ENCODE data around the gene ANKRD12. TPM values are rescaled to one million over a fixed set of nuclear protein-coding genes. Genes with fewer than 3 reads are reported as not detected.
A peak's percentile ranks its signal among the peaks of the same experiment; 100 is the strongest.

Gene ANKRD12
- polyA plus RNA-seq, 1 donor from 2014 or later, result 32.3 TPM

DNA sequence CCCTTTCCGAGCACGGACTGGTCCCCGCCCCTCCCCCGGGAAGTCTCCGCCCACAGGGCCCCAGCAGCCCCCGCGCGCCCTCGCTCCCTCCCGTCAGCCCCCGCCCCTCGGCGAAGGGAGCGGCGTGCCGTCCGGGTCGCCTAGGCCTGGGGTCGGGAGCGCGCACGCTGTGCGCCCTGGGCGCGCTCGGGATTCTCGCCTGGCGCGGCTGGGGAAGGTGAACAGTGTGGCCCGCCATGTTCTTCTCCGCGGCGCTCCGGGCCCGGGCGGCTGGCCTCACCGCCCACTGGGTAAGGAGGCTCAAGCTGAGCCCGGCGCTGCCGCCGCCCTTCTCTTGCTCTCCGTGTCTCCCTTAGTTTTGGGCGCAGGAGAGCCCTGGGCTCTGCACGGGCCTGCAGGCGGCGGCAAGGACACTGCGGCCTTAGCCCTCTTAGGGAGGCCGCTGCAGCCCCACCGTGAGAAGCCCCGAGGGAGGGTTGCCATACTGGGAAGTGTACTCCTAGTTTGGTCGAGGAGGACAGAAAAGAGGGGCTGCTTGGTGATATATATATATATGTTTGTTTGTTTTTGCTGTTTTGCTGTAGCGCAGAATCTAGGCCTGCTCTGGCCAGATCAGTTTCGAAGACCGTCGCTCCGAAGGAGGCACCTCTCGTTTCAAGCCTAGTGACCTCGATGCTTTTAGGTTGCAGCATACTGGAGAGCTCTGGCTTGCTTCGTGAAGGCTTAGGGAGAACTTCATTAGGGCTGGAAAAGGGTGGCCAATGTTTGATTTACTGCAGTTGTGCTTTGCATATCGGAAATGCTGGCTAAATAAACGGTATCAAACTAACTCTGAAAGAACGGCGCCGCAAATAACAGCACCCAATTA is 33.8 kb upstream of the ANKRD12 start, which contains the start of gene NDUFV2 (continued):
- no peak for TF ChIP-seq CTCF (IDR thresholded peaks at IDR 0.05; ENCODE audit: poor library complexity, severe bottlenecking)
- peak; percentile 97 for TF ChIP-seq POLR2AphosphoS5 (IDR thresholded peaks at IDR 0.05)
- peak; percentile 56 for TF ChIP-seq EP300 (conservative IDR thresholded peaks at IDR 0.05; ENCODE audit: poor library complexity, severe bottlenecking)

GRCh38 chr18:9103376-9103873 is 33.2 kb upstream of the ANKRD12 start:
- H4K20me1 ChIP-seq (ENCODE audit: insufficient read depth), result peaks cover 5% of the 10 kb centered on the region
- peaks cover 57% of the 10 kb centered on the region for H3K79me2 ChIP-seq (replicated peaks; ENCODE audit: insufficient read depth, low read length)

DNA sequence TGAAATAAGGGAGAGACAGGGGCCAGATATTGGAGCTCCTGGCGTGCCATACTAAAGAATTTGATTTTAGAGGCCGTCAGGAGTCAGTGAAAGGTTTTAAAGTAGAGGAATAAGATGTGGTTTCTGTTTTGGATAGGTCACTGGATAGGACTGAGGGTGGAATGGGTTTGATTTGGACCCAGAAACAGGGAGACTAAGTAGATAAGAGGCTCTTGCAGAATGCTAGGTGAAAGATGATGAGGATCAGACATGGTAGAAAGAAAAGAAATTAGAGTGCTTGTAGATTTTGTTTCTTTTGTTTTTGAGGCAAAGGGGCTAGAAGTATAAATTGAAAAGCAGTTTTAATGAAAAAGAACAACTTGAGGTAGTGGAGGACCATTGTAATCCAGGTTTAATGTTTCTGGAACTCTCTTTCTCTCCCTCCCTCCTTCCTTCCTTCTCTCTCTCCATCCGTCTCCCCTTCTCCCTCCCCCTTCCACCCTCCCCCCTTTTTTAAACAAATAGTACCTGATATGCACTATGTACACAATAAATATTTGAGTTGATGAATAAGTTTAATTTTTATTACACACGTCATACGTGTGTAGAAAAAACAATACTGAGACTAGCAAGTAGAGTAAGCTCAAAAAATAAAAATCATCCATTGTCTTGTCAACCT is 32.2 kb upstream of the ANKRD12 start:
- Histone ChIP-seq H3K9me2 (ENCODE audit: insufficient read depth, low read length) (no peaks in the 10 kb centered on the region), H3K27me3 (ENCODE audit: insufficient read depth, low read depth, low read length) (no peaks in the 10 kb centered on the region), H4K20me1 (ENCODE audit: insufficient read depth) (peaks cover 9% of the 10 kb centered on the region), H3K4me2 (ENCODE audit: low read length) (peak overlapping the region; percentile 76), H3K9me3 (ENCODE audit: low read length) (no peaks in the 10 kb centered on the region), H3K27ac (ENCODE audit: low read length) (peak overlapping the region; percentile 91), H3K79me2 (replicated peaks; ENCODE audit: insufficient read depth, low read length) (peaks cover 65% of the 10 kb centered on the region), H3F3A (ENCODE audit: insufficient read depth, low read length, poor library complexity, severe bottlenecking) (peaks cover 3% of the 10 kb centered on the region), H3K9ac (ENCODE audit: low read length) (peak overlapping the region; percentile 92), H3K36me3 (ENCODE audit: insufficient read depth, low read length) (no peaks in the 10 kb centered on the region), H2AFZ (ENCODE audit: low read depth, low read length) (no peak overlapping the region), H3K4me3 (ENCODE audit: low read length) (peak overlapping the region; percentile 70)
- TF ChIP-seq TAF1 (IDR thresholded peaks at IDR 0.05; ENCODE audit: low read depth) (no peak), EZH2 (IDR thresholded peaks at IDR 0.05; ENCODE audit: borderline replicate concordance, insufficient read depth, low read length, poor library complexity, severe bottlenecking) (no peak), CTCF (IDR thresholded peaks at IDR 0.05; ENCODE audit: poor library complexity, severe bottlenecking) (no peak), EP300 (conservative IDR thresholded peaks at IDR 0.05; ENCODE audit: poor library complexity, severe bottlenecking) (no peak), POLR2AphosphoS5 (IDR thresholded peaks at IDR 0.05) (no peak), RAD21 (conservative IDR thresholded peaks at IDR 0.05) (no peak), SMC3 (conservative IDR thresholded peaks at IDR 0.05; ENCODE audit: poor library complexity) (no peak), MXI1 (conservative IDR thresholded peaks at IDR 0.05; ENCODE audit: poor library complexity, severe bottlenecking) (no peak)
- TF ChIP-seq, protein P1, sequence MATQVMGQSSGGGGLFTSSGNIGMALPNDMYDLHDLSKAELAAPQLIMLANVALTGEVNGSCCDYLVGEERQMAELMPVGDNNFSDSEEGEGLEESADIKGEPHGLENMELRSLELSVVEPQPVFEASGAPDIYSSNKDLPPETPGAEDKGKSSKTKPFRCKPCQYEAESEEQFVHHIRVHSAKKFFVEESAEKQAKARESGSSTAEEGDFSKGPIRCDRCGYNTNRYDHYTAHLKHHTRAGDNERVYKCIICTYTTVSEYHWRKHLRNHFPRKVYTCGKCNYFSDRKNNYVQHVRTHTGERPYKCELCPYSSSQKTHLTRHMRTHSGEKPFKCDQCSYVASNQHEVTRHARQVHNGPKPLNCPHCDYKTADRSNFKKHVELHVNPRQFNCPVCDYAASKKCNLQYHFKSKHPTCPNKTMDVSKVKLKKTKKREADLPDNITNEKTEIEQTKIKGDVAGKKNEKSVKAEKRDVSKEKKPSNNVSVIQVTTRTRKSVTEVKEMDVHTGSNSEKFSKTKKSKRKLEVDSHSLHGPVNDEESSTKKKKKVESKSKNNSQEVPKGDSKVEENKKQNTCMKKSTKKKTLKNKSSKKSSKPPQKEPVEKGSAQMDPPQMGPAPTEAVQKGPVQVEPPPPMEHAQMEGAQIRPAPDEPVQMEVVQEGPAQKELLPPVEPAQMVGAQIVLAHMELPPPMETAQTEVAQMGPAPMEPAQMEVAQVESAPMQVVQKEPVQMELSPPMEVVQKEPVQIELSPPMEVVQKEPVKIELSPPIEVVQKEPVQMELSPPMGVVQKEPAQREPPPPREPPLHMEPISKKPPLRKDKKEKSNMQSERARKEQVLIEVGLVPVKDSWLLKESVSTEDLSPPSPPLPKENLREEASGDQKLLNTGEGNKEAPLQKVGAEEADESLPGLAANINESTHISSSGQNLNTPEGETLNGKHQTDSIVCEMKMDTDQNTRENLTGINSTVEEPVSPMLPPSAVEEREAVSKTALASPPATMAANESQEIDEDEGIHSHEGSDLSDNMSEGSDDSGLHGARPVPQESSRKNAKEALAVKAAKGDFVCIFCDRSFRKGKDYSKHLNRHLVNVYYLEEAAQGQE (IDR thresholded peaks at IDR 0.05; ENCODE audit: borderline replicate concordance), result no peak

More at GRCh38 chr18:9103376-9103873, 33.2 kb upstream of the ANKRD12 start:
- no peaks in the 10 kb centered on the region for H3K9me3 ChIP-seq (ENCODE audit: low read length)
- H3F3A ChIP-seq (ENCODE audit: insufficient read depth, low read length, poor library complexity, severe bottlenecking), result peaks cover 3% of the 10 kb centered on the region
- H3K36me3 ChIP-seq (ENCODE audit: insufficient read depth, low read length), result no peaks in the 10 kb centered on the region
- H3K27ac ChIP-seq (ENCODE audit: low read length), result peak overlapping the region; percentile 91
- peak overlapping the region; percentile 92 for H3K9ac ChIP-seq (ENCODE audit: low read length)
- no peak for TF ChIP-seq POLR2AphosphoS5 (IDR thresholded peaks at IDR 0.05)
- TF ChIP-seq RAD21 (conservative IDR thresholded peaks at IDR 0.05), result peak; percentile 27
- TF ChIP-seq MXI1 (conservative IDR thresholded peaks at IDR 0.05; ENCODE audit: poor library complexity, severe bottlenecking), result no peak
- H3K27me3 ChIP-seq (ENCODE audit: insufficient read depth, low read depth, low read length), result no peaks in the 10 kb centered on the region
- peak overlapping the region; percentile 70 for H3K4me3 ChIP-seq (ENCODE audit: low read length)
- peak overlapping the region; percentile 76 for H3K4me2 ChIP-seq (ENCODE audit: low read length)
- H3K9me2 ChIP-seq (ENCODE audit: insufficient read depth, low read length), result no peaks in the 10 kb centered on the region
- H2AFZ ChIP-seq (ENCODE audit: low read depth, low read length), result no peak overlapping the region

All from neural cell (in vitro differentiated cells).